Smooth muscle cell (in vitro differentiated cells): ENCODE data around the gene DPYD. TPM values are rescaled to one million over a fixed set of nuclear protein-coding genes. Genes with fewer than 3 reads are reported as not detected.

ENCODE experiments used
- DNase-seq: peaks from one replicate; lab custom pipeline; 2025; ENCODE audit not compliant: unreplicated experiment; lab: John Stamatoyannopoulos, UW
- H2AFZ ChIP-seq: fragments of 200-600 bp; sonication (generic); 2 replicates; pipeline ENCODE4 v1.6.0; 2016; ENCODE audit warnings: antibody characterized with exemption, low read depth, mild to moderate bottlenecking
- H3F3A ChIP-seq: fragments of 200-600 bp; sonication (generic); 2 replicates; pipeline ENCODE4 v1.6.0; 2017; ENCODE audit warnings: antibody characterized with exemption, low read depth
- H3K27ac ChIP-seq: fragments of 200-600 bp; sonication (generic); 2 replicates; pipeline ENCODE4 v1.5.1; 2016; ENCODE audit warnings: low read depth, mild to moderate bottlenecking
- H3K27me3 ChIP-seq: fragments of 200-600 bp; sonication (generic); 2 replicates; pipeline ENCODE4 v1.6.1; 2016; ENCODE audit warnings: low read depth, mild to moderate bottlenecking
- H3K36me3 ChIP-seq: fragments of 200-600 bp; sonication (generic); 2 replicates; pipeline ENCODE4 v1.5.1; 2016; ENCODE audit warnings: low read depth
- H3K4me1 ChIP-seq: fragments of 200-600 bp; sonication (generic); 2 replicates; pipeline ENCODE4 v1.5.1; 2016; ENCODE audit warnings: low read depth
- H3K4me2 ChIP-seq: fragments of 200-600 bp; sonication (generic); 2 replicates; pipeline ENCODE4 v1.6.0; 2016; ENCODE audit warnings: mild to moderate bottlenecking
- H3K4me3 ChIP-seq: fragments of 200-600 bp; sonication (generic); 2 replicates; pipeline ENCODE4 v1.5.1; 2016; ENCODE audit warnings: mild to moderate bottlenecking
- H3K79me2 ChIP-seq: fragments of 200-600 bp; sonication (generic); 2 replicates; pipeline ENCODE4 v1.6.0; 2016; ENCODE audit warnings: low read depth, mild to moderate bottlenecking
- H3K9ac ChIP-seq: fragments of 200-600 bp; sonication (generic); 2 replicates; pipeline ENCODE4 v1.6.0; 2016; ENCODE audit warnings: low read depth
- H3K9me3 ChIP-seq: fragments of 200-600 bp; sonication (generic); replicated peaks from 2 replicates; pipeline ENCODE4 v1.5.1; 2016; ENCODE audit warnings: low read depth
- H4K20me1 ChIP-seq: fragments of 200-600 bp; sonication (generic); 2 replicates; pipeline ENCODE4 v1.6.0; 2016; ENCODE audit warnings: low read depth
- CTCF ChIP-seq: fragments of 200-600 bp; sonication (generic); IDR thresholded peaks from 2 replicates; pipeline ENCODE4 v1.5.1; 2017; ENCODE audit warnings: borderline replicate concordance, mild to moderate bottlenecking, antibody characterized with exemption; ENCODE audit not compliant: insufficient read depth, poor library complexity, severe bottlenecking
- WGBS: methylation state at CpG from one replicate; pipeline ENCODE4 v1.1.7; 2016; ENCODE audit warnings: low lambda C conversion rate; 5-methylcytosine and 5-hydroxymethylcytosine counted together
- polyA plus RNA-seq: library from polyadenylated mRNA; unstranded; fragments of >200 nt; fragmentation: Nextera tagmentation; extraction: Ambion mirVana; gene quantifications from 2 replicates; pipeline ENCODE4 v1.2.1, GENCODE V29; 2016
- total RNA-seq: library from RNA; depleted of rRNA; stranded (reverse); fragments of >200 nt; gene quantifications from 2 replicates; pipeline ENCODE4 v1.2.3, GENCODE V29; 2014

Gene DPYD
- total and polyA plus RNA-seq, 2 experiments from 2014 or later, result 1.8 to 2.0 TPM

GRCh38 chr1:97372531-97372930, 548.3 kb downstream of the DPYD start:
- H2AFZ ChIP-seq, result no peak overlapping the region
- H3K4me1 ChIP-seq, result no peaks in the 10 kb centered on the region
- H3K36me3 ChIP-seq, result no peaks in the 10 kb centered on the region
- H3K27ac ChIP-seq, result no peak overlapping the region
- H4K20me1 ChIP-seq, result no peaks in the 10 kb centered on the region
- no peak overlapping the region for H3K4me2 ChIP-seq
- DNase-seq, result no peak
- no peaks in the 10 kb centered on the region for H3K27me3 ChIP-seq
- no peak for TF ChIP-seq CTCF
- H3K4me3 ChIP-seq, result no peak overlapping the region
- 96% methylated on average over 1 of the region's 1 CpG for WGBS
- no peaks in the 10 kb centered on the region for H3K9me3 ChIP-seq
- H3K9ac ChIP-seq, result no peak overlapping the region
- H3F3A ChIP-seq, result no peaks in the 10 kb centered on the region
- H3K79me2 ChIP-seq, result no peaks in the 10 kb centered on the region

- Histone ChIP-seq H3K79me2 (no peaks in the 10 kb centered on the region), H2AFZ (no peak overlapping the region), H3K9ac (no peak overlapping the region), H3K4me3 (no peak overlapping the region), H4K20me1 (no peaks in the 10 kb centered on the region), H3K36me3 (no peaks in the 10 kb centered on the region), H3K9me3 (no peaks in the 10 kb centered on the region), H3K27ac (no peak overlapping the region), H3K27me3 (no peaks in the 10 kb centered on the region), H3K4me2 (no peak overlapping the region), H3K4me1 (no peaks in the 10 kb centered on the region), H3F3A (no peaks in the 10 kb centered on the region)
- DNase-seq, result no peak
- 89% methylated on average over 1 of the region's 1 CpG for WGBS
- TF ChIP-seq CTCF, result no peak
Observed at GRCh38 chr1:97368296-97368695, 552.5 kb downstream of the DPYD start.

- Histone ChIP-seq H4K20me1 (no peaks in the 10 kb centered on the region), H3K9me3 (no peaks in the 10 kb centered on the region), H3K9ac (no peak overlapping the region), H3K27me3 (no peaks in the 10 kb centered on the region), H2AFZ (no peak overlapping the region), H3K79me2 (no peaks in the 10 kb centered on the region), H3K27ac (no peak overlapping the region), H3F3A (no peaks in the 10 kb centered on the region), H3K4me3 (no peak overlapping the region), H3K4me1 (no peaks in the 10 kb centered on the region), H3K36me3 (no peaks in the 10 kb centered on the region), H3K4me2 (no peak overlapping the region)
- no peak for DNase-seq
- no peak for TF ChIP-seq CTCF
- 69% methylated on average over 3 of the region's 3 CpGs for WGBS
Observed at GRCh38 chr1:97366984-97367383, 553.9 kb downstream of the DPYD start.

- whole genome bisulfite sequencing, result 64% methylated on average over 4 of the region's 4 CpGs
- Histone ChIP-seq H3F3A (no peaks in the 10 kb centered on the region), H3K27ac (no peak overlapping the region), H4K20me1 (no peaks in the 10 kb centered on the region), H3K27me3 (no peaks in the 10 kb centered on the region), H3K36me3 (no peaks in the 10 kb centered on the region), H3K4me2 (no peak overlapping the region), H3K4me3 (no peak overlapping the region), H3K79me2 (no peaks in the 10 kb centered on the region), H3K4me1 (no peaks in the 10 kb centered on the region), H3K9me3 (no peaks in the 10 kb centered on the region), H2AFZ (no peak overlapping the region), H3K9ac (no peak overlapping the region)
- DNase-seq, result no peak
- TF ChIP-seq CTCF, result no peak
Observed at GRCh38 chr1:97365026-97365425, 555.8 kb downstream of the DPYD start.
